Nephron progenitor cell (in vitro differentiated cells): ENCODE measurements around the gene EVI2B.
"Not testable (repeated sequence)": the region's sequence is repeated elsewhere in the genome, so short reads cannot be mapped to it uniquely, and the experiment has no call there.

Experiments used
- DNase-seq: peaks from one replicate; pipeline ENCODE4 v3.0.0; 2021
- H3K27ac Mint-ChIP-seq: 2 replicates; pipeline ENCODE4 v1.8.0; 2021; ENCODE audit warnings: mild to moderate bottlenecking, moderate library complexity, mixed read lengths
- H3K27me3 Mint-ChIP-seq: 2 replicates; pipeline ENCODE4 v1.8.0; 2021; ENCODE audit warnings: mild to moderate bottlenecking, low read depth, mixed read lengths; ENCODE audit not compliant: poor library complexity
- H3K36me3 Mint-ChIP-seq: 2 replicates; pipeline ENCODE4 v1.8.0; 2021; ENCODE audit warnings: low read depth, mixed read lengths
- H3K4me1 Mint-ChIP-seq: 2 replicates; pipeline ENCODE4 v1.8.0; 2021; ENCODE audit warnings: mixed read lengths
- H3K4me3 Mint-ChIP-seq: 2 replicates; pipeline ENCODE4 v1.8.0; 2021; ENCODE audit warnings: mild to moderate bottlenecking, moderate library complexity, mixed read lengths
- H3K9me3 Mint-ChIP-seq: 2 replicates; pipeline ENCODE4 v1.8.0; 2021; ENCODE audit warnings: mild to moderate bottlenecking, moderate library complexity, mixed read lengths
- CTCF ChIP-seq: fragments of 200-600 bp; sonication (generic); IDR thresholded peaks from 2 replicates; pipeline ENCODE4 v1.5.0; 2021; ENCODE audit warnings: antibody characterized with exemption

EVI2B gene

GRCh38 chr17:31272236-31272635, 41.6 kb downstream of the EVI2B start:
- no peak for TF ChIP-seq CTCF
- DNase-seq, result no peak
- Mint-ChIP-seq H3K9me3 (no peaks in the 10 kb centered on the region), H3K36me3 (peaks cover 74% of the 10 kb centered on the region), H3K4me3 (no peak overlapping the region), H3K4me1 (peaks cover 8% of the 10 kb centered on the region), H3K27ac (no peak overlapping the region), H3K27me3 (no peaks in the 10 kb centered on the region)

GRCh38 chr17:31269578-31269983, 44.3 kb downstream of the EVI2B start:
- H3K27me3 Mint-ChIP-seq, result no peaks in the 10 kb centered on the region
- peaks cover 76% of the 10 kb centered on the region for H3K36me3 Mint-ChIP-seq
- DNase-seq, result no peak
- H3K9me3 Mint-ChIP-seq, result no peaks in the 10 kb centered on the region
- TF ChIP-seq CTCF, result no peak
- H3K4me3 Mint-ChIP-seq, result no peak overlapping the region
- peaks cover 8% of the 10 kb centered on the region for H3K4me1 Mint-ChIP-seq
- H3K27ac Mint-ChIP-seq, result no peak overlapping the region

GRCh38 chr17:31269036-31269577, 44.7 kb downstream of the EVI2B start:
- H3K27me3 Mint-ChIP-seq, result no peaks in the 10 kb centered on the region
- peaks cover 76% of the 10 kb centered on the region for H3K36me3 Mint-ChIP-seq
- no peak overlapping the region for H3K27ac Mint-ChIP-seq
- no peaks in the 10 kb centered on the region for H3K9me3 Mint-ChIP-seq
- no peak for TF ChIP-seq CTCF
- no peak overlapping the region for H3K4me3 Mint-ChIP-seq
- no peak for DNase-seq
- peaks cover 8% of the 10 kb centered on the region for H3K4me1 Mint-ChIP-seq

- Mint-ChIP-seq H3K27me3 (peaks cover 3% of the 10 kb centered on the region), H3K36me3 (peaks cover 74% of the 10 kb centered on the region), H3K4me3 (no peak overlapping the region), H3K27ac (no peak overlapping the region), H3K9me3 (no peaks in the 10 kb centered on the region), H3K4me1 (peaks cover 8% of the 10 kb centered on the region)
- DNase-seq, result no peak
- TF ChIP-seq CTCF, result peak; percentile 8
Observed at GRCh38 chr17:31266042-31266441, 47.8 kb downstream of the EVI2B start.

GRCh38 chr17:31262923-31263322, 50.9 kb downstream of the EVI2B start:
- H3K4me1 Mint-ChIP-seq, H3K9me3 Mint-ChIP-seq, H3K27ac Mint-ChIP-seq, DNase-seq, H3K27me3 Mint-ChIP-seq, H3K4me3 Mint-ChIP-seq: not testable (repeated sequence)
- H3K36me3 Mint-ChIP-seq, result peaks cover 62% of the 10 kb centered on the region

GRCh38 chr17:31261601-31262000, 52.3 kb downstream of the EVI2B start:
- Mint-ChIP-seq H3K27ac (no peak overlapping the region), H3K4me3 (no peak overlapping the region), H3K27me3 (peaks cover 3% of the 10 kb centered on the region), H3K9me3 (no peaks in the 10 kb centered on the region), H3K4me1 (no peaks in the 10 kb centered on the region), H3K36me3 (peaks cover 48% of the 10 kb centered on the region)
- DNase-seq, result no peak
- TF ChIP-seq CTCF, result no peak
